GM18517 (cell line): Measurements from ENCODE around the gene IKZF3.

Experiments used
- ATAC-seq: cut with Tn5 transposase; IDR thresholded peaks from one replicate; pipeline ENCODE4 v1.9.1; 2021; ENCODE audit warnings: mild to moderate bottlenecking, moderate library complexity; ENCODE audit not compliant: unreplicated experiment

Gene IKZF3

GRCh38 chr17:39818358-39819000, 45.6 kb downstream of the IKZF3 start:
- ATAC-seq, result no peak

DNA sequence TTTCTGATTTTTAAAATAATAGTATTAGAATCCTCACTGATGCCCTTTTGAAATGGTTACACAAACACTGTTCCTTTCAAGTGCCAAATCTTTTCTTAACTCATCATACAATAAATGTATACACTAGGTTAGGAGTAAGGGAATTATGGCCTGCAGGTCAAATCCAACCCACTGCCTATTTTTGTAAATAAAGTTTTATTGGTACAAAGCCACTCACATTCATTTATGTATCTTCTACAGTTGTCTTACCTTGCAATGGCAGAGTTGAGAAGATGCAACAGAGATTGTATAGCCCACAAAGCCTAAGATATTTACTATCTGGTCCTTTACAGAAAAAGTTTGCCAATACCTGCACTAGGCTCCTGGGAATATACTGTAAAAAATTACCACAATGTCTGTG, 47.8 kb downstream of the IKZF3 start:
- ATAC-seq, result no peak

DNA sequence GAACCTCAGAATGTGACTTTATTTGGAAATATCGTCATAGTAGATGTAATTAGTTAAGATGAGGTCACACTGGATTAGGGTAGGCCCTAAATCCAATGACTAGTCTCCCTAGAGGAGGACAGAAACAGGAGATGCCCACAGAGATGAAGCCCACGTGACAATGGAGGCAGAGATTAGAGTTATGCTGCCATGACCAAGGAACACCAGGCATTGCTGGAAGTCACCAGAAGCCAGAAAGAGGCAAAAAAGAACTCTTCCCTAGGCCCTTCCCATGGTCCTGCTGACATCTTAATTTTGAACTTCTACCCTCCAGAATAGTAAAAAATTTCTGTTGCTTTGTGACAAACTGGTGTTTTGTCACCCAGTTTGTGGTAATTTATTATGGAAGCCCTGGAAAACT, 49.6 kb downstream of the IKZF3 start:
- ATAC-seq, result no peak

- ATAC-seq, result no peak
Measured at GRCh38 chr17:39813631-39814030, 50.5 kb downstream of the IKZF3 start.

DNA sequence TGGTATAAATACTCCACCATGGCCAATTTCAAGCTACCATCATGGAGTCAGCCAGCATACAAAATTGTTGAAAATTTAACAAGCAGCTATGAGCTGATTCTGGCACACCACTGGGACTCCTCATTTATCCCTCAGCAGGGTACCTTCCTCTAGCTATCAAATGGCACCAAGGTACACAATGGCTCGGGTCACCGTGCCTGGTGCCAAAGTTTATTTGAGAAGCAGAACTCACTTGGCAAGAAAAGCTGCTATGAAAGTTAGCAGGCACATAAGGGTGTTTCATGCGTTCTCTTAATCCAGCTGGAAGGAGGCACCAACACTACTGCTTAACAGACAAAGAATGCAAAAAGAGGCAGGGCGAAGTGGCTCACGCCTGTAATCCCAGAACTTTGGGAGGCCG, 51.6 kb downstream of the IKZF3 start:
- no peak for ATAC-seq

DNA sequence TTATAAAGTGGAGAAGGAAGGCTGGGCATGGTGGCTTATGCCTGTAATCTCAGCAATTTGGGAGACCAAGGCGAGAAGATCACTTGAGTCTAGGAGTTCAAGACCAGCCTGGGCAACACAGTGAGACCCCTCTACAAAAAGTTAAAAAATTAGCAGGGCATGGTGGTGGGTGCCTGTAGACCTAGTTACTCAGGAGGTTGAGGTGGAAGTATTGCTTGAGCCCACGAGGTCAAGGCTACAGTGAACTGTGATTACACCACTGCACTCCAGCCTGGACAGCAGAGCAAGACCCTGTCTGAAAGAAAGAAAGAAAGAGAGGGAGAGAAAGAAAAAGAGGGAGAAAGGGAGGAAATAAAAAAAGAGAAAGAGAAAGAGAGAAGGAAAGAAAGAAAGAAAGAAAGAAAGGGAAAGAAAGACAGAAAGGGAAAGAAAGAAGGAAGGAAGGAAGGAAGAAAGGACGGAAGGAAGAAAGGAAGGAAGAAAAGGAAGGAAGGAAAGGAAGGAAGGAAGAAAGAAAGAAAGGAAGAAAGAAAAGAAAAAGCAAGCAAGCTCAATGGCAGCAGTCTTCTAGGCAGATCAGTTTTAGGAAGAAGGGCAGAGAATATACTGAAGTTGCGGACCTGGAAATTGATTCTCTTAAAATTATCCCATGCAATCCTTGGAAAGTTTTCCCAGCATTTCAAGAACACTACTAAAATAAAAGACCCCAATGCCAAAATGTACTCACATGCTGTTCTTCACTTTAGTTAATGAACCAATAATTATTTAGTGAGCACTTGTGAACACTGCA, 53.0 kb downstream of the IKZF3 start:
- no peak for ATAC-seq

DNA sequence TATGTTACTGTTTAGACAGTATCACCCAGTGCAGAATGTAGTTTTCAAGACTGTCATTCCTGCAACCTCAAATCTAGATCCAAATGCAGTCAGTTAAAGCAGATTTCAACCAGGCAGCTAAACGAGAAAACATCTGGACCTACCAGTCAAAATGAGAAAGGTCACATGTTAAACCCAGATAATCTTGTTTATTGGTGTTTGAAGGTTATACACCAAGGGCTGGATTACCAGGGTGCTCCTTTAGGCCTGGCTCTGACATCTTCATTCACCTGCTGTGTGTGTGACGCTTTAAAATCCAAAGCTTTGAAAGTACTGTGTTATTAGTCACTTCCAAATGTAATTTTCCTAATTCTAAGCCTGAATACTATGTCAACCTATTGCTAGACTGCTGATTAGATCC, 54.9 kb downstream of the IKZF3 start:
- ATAC-seq, result no peak

GRCh38 chr17:39808409-39808997, 55.6 kb downstream of the IKZF3 start:
- no peak for ATAC-seq

DNA sequence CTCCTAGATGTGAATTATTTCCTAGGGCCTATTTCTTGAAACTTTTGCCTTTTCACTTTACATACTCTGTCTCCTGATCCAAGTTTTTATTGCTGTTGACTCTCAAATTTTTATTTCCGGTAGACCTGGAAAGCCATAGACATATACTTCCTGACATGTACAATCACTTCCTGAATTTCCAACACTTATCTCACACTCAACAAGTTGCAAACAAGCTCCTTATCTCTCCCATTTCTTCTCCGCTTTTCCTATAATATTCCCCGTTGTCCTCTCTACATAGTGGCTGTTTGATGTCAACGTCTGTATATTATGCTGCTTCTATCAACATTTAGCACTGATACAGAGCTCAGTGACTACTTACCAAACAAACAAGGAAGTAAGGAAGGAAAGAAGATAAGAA, 59.3 kb downstream of the IKZF3 start:
- ATAC-seq, result no peak

- ATAC-seq, result no peak
Measured at GRCh38 chr17:39801055-39801454, 63.1 kb downstream of the IKZF3 start.

GRCh38 chr17:39800540-39800939, 63.6 kb downstream of the IKZF3 start:
- ATAC-seq, result no peak

- ATAC-seq, result no peak
Measured at GRCh38 chr17:39799395-39799794, 64.7 kb downstream of the IKZF3 start.

DNA sequence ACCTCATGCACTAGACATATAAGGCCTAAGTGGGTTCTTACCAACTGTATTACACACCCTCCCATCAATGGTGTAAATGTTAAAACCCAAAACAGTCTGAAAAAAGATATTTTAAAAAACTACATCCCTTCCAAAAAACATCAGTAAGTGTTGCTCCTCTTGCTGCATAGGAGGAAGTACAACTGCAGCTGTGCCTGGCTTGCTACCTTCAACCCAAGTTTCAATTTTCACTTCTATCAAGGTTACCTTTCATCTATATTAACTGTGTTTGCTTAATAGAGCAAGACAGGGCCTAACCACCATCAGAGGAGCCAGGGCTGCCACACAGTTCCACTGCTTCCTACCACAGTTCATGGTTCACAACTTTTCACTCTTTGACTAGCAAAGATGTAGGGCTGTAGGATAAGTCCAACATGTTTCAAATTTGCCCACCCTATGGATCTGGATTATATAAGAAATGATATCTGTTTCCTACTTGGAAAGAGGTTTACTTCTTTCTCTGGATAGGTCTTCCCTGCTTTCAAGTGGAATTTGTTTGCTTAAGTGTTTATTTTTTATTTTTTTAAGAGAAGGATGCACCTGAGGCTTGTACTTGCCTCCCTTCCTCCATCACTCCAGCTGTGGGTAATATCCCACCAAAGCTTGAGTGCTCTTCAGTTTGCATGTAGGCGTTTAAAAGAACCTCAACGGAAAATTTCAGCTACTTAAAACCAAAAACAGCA, 69.7 kb downstream of the IKZF3 start:
- ATAC-seq, result peak; percentile 83

DNA sequence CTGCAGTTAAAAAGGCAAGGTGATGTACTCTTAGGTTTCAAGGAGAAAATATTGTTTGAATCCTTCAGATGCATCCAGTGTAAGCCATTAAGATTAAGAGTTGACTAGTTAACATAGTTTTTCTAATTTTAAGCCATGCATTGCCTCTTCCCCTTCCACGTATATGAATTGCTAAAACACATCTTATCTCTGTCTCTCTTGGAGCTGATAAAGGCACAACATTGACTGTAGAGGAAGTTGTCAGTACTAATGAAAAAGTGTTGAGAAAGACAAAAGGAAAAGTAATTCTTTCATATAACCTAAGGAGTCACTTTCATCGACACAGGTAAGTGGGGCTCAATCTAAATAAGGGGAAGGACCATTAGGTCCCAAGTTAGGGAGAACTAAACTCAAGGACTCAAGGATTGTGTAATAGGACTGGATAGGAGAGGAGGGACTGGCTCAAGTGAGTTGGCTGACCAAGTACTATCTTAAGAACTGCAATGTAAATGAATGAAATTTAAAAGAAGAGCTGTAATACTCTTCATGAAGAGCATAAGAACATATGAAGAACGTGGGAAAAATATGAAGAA, 70.7 kb downstream of the IKZF3 start:
- no peak for ATAC-seq

DNA sequence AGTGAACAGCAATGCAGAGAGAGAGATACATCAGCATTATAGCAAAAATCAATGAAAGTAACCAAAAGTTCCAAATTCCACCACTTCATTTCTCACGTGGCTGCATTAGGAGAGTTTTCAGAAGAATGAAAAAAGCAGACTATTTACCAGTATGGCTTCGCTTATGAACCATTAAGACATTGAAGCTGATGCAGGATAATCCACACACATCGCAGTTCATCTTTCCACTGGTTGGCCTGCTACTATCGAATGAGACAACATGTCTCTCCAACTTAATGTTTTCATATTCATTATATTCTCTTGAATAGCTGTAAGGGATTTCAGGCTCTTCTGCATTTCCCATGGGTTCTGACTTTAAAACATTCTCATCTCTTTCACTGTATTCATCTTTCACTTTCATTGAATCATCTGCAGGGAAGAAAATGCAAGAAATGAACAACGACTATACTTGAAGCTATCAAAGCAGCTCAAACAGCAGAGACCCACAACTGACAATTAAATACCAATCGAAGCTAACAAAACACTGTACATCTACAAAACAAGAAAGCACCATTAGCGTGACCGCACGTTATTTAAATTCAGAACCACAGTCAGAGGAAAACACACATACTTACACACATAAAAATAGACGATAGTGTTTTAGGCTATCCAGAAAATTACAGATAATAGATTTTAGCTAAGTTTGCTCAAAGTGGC, 71.4 kb downstream of the IKZF3 start:
- no peak for ATAC-seq

DNA sequence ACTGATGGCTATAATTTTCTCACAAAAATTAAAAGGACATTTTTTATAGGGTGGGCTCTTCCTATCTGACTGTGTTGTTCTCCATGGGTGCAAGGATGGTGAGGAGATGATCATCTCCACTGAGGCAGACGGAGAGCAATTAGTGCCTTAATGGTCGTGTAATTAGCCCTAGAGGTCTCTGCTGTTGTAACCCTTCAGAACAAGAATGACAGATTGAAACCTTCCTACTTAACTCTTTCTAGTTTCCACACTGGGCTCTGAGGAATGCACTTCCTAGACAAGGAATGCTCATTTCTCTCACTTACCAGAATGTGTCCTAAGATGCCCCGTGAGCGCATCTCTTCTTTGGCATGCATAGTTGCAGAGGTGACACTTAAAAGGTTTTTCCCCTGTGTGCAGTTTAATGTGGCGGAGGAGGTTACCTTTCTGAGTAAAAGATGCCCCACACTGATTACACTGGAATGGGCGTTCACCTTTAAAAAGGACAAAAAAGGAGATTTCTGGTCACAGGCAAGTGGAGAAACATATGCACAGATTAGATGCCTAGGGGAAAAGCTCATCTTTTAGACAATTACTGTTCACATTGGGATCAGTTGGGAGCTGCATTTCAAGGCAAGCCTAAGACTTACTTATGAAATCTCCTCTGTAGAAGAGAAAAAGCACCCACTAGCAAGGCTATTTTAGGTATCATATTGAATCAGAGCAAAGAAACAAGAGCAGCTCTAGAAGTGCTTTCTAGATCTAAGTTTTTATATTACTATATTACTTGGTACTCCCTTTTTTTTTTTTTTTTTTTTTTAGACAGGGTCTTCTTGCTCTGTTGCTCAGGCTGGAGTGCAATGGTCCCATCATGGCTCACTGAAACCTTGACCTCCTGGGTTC, 72.8 kb downstream of the IKZF3 start:
- no peak for ATAC-seq

DNA sequence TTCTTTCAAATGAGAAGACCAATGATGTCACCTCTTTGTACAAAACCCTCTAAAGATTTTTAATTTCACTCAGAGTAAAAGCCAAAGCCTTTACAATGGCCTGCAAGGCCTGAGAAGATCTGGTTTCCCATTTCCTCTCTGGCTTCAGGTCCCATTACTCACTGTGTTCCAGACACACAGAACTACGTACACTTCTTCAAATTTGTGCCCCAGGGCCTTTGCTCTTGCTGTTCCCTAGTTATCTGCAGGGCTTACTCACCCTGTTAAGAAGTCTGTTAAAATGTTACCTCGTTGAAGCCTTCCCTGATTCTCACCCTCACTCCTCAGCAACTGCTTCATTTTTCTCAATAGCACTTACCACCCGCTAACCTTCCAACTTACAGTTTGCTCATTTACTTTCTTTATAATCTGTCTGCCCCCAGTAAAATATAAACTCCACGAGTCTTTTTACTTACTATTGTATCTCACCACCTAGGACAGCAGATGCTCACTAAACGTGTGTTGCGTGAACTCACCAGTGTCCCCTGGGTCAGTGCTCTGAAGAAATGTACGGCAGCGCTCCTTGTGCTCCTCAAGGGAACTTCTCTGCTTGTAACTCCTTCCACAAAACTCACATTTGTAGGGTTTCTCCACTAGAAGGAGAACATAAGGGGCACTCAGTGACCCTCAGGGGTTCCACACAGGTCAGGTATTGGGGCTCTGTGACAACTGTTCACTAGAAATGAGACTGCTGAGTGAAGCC, 76.2 kb downstream of the IKZF3 start:
- no peak for ATAC-seq

DNA sequence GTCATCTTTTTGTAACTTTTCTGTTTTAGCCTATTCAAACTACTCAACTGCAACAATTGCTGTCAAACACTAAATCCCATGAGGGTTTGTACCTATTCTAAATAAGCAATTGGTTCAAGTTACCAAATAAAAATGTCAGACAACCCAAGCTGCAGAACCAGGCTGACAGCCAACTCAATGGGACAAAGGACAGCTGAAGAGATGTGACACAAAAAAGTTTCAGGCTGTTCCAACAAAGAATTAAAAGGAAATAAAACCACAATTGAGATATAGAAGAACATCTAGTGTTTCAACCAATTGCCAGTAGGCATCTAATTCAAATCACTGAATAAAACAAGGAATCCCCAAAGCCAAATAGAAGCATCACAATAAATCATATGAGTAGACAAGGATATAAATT, 77.1 kb downstream of the IKZF3 start:
- ATAC-seq, result no peak

DNA sequence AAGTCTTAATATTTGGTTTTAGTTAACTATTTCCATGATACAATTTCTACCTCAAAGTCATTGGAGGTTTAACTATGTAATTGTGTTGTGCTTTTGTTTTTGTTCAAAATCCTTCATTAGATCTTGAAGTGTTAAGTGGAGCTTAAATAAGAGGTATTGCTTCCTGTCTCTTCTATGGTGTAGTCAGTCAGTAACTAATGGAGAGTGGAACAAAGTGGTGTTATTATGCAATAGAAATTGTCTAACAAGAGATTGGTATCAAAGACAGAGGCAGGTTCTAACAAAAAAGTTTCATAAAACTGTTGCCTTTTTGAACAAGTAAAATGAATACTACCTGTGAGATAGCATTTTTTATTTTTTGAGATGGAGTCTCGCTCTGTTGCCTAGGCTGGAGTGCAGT, 81.1 kb downstream of the IKZF3 start:
- ATAC-seq, result no peak
